GM18909 (cell line): ENCODE measurements around the gene FGF1.

Experiments
- ATAC-seq: cut with Tn5 transposase; IDR thresholded peaks from one replicate; pipeline ENCODE4 v1.9.1; 2021; ENCODE audit warnings: mild to moderate bottlenecking; ENCODE audit not compliant: unreplicated experiment, poor library complexity

FGF1 gene

DNA sequence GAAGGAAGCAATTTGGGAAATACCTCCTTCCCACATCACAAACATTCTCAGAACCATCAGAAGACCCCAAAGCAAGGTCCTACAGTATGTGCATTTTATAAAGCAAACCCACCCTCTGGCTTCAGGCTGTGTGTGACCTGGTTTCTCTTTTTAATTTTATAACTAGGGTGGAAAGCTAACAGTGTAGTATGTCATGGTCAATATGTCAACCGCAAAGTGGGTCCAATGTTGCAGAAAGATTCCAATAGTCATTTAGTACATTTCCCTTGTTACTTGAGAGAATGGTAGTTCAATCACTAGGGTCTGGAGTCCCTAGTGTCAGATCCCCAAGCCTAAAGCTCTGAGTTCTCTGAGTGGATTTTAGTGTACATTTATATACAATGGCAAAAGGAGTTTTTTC is 96.2 kb downstream of the FGF1 start:
- no peak for ATAC-seq

DNA sequence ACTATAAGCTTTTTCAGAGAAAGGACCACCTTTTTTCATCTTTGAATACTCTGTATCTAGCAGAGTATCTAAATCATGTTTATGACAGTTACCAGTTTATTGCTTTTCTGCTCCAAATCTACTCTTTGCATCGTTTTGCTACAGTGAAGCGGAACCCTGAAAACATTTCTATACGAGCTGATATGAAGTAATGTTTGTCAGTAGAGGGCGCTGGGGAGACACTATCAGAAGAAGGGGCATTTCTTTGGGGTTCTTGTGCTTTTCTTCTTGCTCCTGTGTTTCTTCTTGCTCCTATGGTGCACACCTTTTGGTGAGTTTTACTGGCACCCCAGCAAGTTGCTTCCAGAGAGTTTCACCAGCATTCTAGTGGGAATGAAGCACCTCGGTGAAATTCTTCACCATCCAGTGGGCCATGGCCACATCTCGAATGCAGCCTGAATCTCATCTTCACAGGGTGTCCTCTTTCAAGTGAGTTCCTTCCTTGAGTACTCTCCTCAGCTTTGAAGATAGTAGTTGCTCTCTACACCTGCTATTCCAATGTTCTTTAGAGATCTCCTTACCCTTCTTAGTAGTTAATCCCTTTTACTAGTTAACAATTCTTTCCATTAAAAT is 98.4 kb downstream of the FGF1 start:
- ATAC-seq, result no peak

DNA sequence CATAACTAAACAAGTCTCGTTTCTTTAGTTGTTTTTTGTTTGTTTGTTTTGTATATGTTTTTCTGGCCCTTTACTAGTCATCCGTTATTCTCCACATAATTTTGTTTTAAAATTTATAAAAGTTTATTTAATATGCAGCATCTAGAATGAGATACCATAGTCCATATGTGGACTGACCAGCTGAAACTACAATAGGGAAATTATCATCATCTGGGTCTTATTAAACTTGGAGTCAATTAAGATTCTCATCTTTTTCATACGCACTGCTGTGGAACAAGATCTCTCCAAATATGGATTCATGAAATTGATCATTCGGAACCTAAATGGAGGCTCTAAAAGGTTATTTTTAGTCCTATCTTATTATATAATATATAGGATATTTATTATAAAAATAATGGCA is 99.3 kb downstream of the FGF1 start:
- no peak for ATAC-seq

DNA sequence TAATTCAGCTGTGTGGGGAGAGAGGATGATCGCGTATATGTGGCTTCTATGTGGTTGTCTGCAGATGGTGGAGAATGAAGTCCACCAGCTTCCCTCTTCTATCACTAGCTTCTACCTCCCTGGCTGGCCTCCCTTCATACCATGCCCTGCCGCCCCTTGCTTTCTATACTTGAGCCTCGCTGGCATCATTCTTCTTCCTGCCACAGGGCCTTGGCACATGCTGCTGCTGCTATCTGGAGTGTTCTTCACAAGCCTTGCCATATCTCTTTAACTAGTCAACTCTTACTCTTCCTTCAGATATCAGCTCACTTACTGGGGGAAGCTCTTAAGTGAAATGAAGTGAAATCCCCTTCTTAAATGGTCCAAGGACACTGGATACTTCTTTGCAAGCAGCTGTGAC is 100.4 kb downstream of the FGF1 start:
- ATAC-seq, result no peak

DNA sequence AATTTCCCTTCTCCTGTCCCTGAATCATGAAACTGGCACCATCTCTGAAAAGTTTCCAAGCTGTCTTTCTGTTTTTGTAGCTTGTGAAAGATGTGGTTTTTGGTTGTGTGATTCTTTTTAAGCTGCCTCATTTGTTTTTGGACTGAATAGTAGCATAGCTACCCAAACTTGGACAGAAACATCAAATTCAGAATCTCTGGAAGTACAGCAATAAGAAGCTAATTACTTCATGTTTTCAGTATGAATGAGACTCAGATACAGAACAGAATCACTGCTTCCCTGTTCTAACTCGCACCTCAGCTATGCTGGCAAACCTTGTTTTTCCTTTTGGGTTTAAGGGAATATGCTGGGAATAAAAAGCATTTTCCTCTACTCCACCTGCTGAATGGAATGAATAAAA is 101.0 kb downstream of the FGF1 start:
- ATAC-seq, result no peak

DNA sequence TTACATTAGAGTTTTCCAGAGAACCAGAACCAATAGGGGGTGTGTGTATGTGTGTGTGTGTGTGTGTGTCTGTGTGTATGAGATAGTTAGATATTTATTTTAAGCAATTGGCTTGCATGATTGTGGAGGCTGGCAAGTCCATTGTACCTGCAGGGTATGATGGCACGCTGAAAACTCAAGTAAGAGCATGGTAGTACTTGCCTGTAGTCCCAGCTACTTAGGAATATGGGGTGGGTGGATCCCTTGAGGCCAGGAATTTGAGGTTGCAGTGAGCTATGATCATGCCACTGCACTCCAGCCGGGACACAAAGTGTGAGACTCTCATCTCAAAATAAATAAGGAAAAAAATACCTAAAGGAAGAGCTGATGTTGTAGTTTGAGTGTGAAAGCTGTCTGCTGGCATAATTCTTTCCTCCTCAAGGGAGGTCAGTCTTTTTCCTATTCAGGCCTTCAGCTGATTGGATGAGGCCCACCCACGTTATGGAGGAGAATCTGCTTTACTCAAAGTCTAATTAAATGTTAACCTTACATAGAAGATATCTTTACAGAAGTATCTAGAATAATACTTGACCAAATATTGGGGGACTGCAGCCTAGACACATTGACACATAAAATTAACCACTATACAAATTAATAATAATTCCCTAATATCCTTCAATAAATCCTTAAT is 107.6 kb downstream of the FGF1 start:
- ATAC-seq, result no peak

DNA sequence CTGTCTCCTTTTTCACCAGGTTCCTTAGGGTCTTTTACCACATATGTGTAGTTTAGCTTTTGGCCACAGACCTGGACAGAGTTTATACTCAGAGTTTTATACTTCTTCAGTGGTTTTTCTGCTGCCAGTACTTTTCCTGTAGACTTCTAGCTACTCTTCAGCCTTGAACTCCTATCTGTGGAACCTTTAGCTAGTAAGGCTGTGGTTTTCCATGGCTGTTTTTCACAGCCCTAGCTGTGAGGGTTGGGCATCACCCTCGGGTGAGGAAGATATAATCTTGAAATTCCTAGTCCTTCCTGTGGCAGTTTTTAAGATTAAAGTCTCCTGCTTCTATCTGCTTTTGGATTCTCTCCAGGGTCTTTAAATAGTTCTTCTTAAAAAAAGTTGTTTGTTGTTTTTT is 109.1 kb downstream of the FGF1 start:
- ATAC-seq, result no peak

DNA sequence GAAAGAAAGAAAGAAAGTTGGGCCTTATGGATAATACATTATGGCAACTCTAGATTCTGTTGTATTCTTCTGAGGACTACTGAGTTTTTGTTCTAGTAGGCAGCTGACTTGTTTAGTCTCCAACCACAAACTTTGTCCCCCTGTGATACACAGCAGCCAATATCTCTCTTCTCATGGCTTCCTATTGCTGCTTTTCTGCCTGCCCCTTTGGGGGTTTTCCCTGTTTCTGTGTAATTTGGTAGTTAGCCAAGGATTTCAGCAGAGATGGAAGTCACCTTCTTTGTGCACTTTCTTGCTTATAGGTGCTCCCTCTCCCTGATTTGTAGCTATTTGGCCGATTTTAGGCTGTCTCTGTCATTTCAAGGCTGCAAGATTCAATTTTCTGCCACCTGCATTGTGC is 109.6 kb downstream of the FGF1 start:
- ATAC-seq, result no peak

DNA sequence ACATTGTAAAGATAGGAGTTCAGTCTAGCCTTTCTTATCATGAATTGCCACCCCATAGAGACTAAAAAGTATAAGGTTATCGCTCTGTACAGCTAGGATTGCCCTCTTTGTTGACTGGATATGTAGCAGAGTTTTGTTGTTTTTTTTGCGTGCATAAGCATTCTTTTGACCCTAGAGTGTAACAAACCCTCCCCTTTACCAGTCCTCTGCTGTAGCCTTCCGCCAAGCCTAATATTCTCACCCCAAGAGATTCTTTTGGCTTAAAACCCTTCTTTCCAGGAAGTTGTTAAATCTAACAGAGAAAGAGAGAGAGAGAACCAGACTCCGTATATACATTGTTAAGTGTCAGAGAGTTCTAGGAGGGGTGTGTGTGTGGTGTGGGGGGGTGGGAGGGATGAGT is 113.9 kb downstream of the FGF1 start:
- ATAC-seq, result no peak

DNA sequence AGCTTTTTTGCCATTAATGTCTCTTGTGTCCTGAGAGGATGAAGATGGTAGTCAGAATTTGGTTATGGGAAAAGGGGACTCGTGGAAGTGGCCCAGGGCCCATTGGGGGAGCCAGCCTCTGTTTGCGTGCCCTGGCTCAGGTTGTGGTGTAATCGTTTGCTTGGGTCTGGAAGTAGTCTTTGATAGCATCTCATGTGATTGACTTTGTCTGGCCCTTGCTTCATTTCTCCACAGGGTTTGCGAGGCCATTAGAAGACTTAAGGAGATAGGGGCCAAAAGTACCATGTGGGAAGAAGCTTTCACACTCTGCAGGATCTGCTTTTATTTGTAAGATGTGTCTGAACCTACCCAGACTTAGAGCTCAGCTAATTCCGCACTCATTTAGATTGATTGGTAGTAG is 114.5 kb downstream of the FGF1 start:
- ATAC-seq, result no peak

DNA sequence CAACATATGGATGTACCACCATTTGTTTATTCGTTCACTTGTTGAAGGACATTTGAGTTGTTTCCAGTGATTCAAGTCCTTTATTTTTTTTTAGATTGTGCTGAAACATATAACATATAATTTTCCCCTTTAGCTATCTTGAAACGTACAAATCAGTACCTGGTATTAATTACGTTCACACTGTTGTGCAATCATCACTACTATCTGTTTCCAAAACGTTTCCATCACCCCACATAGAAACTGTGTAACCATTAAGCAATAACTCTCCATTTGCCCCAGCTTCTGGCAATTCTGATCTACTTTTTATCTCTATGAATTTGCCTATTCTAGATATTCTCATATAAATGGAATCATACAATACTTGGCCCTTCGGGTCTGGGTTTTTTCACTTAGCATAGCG is 116.0 kb downstream of the FGF1 start:
- ATAC-seq, result no peak

DNA sequence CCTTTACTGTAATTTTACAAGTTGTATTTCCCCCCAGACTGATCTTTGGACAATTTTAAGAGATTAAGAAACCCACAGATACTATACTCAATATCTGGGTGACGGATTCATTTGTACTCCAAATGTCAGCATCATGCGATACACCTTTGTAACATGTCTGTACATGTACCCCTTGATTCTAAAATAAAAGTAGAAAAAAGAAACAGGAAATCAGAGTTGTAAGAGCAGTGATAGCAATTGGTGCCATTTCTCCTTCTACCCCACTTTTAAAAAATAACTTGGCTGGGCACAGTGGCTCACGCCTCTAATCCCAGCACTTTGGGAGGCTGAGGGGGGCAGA is 116.9 kb downstream of the FGF1 start:
- no peak for ATAC-seq

DNA sequence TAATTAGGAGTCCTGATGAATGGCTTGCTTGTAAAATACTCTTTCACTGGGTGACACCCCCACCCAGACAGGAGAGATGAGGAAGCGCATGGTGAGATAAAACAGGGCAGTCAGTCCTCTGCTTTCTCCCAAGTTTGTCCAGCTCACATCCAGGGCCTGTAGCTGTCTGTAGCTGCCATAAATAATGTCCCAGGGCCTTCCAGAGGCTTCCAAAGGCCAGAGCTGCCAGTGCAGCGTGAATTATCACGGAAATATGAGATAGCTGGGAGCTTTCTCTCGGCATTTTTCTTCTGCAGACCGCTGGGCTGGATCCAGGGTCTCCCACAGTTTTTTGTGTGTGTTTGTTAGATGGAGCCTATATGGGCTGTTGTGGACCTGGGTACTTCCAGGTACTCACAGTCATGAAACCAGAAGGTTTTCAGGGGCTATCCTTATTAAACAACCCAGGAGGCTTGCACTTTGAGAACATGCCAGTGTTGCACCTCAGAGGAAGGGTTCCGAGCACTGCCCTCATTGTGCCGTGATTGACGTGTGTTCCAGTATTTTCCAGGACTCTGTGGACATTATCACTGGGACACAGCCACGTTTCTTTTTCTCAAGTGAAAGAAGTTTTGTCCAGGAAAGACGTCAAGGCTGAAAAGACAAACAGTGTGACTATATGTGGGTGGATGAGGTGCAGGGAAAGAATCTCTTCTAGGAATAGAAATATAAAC is 117.5 kb downstream of the FGF1 start:
- ATAC-seq, result no peak

DNA sequence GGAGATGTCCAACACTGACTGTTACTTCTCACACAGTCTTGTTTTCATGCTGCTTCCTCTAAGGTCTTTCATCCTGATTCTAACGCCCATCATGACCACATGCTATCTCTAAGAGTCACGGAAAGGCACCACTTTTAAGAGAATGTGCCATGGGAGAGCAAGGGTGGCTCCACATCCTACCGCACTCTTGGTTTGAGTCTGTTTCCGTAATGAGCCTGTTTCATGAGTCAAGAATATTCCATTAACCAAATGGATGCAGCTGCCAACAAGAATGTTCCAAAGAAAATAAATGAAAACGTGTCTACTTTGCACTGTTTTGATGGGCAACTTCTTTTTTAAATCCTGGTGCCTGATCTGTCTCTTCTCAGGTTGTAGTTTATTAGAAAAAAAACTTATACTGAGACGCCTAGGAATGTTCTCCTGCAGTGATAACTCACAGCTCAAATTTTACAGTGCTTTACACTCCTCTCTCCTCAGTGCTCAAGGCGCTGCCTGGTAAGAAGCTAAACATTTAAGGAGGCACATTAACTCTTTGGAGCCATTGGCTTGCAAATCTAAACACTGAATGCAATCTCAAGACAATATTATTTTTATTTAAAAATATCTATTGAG is 124.3 kb downstream of the FGF1 start:
- no peak for ATAC-seq

DNA sequence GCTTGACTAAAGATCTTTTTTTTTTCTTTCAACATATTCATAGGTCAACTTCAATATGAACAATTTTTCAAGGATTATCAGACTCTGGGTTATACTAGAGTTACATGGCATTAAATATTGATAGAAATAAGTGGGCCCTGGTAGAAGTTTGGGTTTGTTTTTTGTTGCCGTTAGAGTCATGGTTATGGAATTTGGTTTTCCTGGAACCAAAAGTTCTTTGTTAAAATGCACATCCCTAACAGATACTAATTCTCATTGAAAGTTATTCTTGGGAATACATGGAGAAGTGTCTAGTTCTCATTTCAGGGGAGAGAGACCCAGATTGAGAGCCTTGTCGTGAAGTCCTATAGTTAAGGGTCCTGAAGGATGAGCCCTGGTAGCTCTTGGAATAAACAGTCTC is 124.9 kb downstream of the FGF1 start:
- ATAC-seq, result no peak

DNA sequence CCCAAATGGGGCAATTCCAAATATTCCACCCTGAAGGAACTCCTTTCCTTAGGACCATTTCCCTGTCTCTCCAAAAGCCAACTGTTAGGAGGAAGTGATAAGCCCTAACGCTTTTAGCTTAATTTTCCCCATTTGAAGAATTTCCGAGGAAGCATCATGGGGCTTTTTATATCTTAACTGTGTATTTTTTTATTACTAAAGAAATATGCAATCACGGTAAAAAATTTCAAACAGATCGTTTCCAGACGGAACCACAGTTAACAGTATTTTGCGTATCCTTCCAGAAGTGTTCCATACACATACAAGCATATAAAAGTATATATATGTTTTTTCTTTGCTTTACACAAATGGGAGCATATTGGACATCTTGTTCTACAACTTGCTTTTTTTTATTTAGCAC is 133.8 kb downstream of the FGF1 start:
- no peak for ATAC-seq

DNA sequence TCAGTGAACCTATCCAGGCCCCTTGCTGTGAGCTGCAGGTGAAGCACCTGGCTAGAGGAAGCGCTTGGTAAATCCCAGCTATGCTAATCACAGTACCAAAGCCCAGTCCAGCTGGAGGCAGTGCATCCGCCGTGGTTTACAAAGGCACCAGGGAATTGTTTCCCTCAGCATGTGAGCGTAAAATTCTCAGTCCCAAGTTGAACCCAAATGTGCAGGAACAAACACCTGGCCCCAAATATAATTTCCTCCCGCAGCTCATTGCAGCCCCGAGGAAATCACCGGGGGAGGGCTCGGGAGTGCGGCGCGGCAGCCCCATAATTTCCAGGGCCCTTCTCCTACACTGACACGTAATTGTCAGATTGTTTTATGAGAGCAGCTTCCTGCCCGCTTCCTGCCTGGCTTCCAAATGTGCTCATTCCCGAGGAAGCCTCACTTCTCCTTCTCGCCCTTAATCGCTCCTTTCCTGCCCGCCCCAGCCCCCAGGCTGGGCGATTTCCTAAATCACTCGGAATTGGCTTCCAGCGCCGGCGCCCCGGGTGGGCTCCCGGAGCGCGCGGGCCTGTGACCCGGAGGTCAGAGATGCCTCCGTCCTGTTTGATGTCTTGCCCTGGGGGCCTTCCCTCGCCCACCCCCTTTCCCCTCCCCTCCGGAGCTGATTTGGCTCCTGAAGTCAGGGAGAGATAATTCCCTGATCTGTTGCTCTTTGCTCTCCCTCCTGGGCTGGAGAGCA is 134.4 kb downstream of the FGF1 start:
- no peak for ATAC-seq

DNA sequence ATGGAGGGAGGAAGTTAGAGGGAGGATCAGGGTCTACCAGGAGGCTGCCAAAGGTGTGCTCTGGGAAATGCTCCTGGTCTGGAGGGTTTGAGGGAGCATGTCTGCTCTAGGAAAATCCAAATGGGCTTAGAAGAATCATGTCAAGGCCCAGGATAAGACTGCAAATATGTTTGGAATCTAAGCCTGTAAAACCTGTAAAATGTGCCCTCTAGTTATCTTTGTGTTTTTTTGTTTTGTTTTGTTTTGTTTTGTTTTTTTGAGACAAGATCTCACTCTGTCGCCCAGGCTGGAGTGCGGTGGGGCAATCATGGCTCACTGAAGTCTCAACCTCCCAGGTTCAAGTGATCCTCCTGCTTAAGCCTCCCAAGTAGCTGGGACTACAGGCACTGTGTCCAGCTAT is 135.4 kb downstream of the FGF1 start:
- no peak for ATAC-seq

DNA sequence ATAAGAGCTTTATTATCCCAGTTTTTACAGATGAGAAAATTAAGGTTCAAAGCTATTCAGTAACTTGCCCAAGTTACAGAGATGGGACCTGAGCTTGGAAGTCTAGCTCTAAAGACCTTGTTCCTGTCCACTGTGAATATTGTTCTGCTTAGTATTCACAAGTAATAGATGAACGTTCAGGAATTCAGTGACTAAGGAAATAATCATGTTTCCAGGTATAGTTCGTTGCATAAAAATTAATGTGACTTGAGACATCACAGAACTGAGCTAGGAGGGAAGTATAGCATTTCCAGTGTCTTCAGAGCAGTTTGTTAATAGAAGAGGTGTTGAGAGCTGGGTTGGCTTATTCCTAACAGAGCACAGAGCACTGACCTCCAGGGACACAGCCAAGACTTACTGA is 136.1 kb downstream of the FGF1 start:
- ATAC-seq, result no peak

DNA sequence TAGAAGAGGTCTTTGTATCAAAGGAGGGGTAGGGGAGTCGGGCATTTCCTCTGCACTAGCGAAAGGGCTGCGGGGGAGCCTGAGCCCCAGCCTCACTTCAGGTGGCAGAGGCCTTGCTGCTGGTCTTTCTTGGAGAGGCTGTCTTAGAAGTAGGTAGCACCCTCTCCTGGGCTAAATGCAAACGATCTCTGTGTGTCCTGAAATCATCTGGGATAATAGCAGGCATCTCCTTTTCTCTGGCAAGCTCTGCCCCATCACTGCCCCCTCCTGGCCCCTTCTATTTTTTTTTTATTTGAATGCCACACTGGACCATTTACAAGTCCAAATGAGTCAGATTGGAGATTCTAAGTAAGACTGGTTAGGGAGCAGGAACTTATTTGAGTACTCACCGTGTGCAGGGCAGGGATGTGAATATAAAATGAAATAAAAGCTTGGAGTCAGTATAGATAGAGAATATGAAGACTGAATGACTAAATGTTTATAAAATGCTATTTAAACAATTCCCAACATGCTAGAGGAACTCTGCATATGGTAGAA is 137.1 kb downstream of the FGF1 start:
- ATAC-seq, result no peak
